ENCODE data around the gene SOCS1. TPM values are rescaled to one million over a fixed set of nuclear protein-coding genes. Genes with fewer than 3 reads are reported as not detected.

The SOCS1 gene
- total and polyA plus RNA-seq, 2 experiments from 2014 or later = 13.1 to 18.6 TPM

DNA sequence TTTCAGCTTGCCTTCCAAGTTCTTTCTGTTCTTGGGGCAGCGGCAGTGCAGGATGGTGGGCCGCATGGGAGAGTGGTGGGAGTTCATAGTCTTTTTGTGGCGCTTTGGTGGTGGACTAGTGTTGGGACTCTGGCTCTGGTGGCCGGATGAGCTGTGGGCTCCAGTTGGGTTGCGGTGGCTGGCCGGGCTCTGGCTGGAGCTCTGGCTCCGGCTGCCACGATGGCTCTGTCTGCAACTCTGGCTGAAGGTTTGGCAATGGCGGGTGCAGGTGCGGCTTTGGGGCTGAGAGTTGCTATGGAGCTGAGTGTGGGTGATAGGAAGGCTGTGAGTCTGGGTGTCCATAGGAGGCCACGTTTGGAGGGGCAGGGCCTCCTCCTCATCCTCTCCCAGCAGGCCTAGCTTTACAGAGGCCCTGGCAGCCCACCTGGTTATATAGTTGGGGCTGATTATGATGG lies 12.9 kb upstream of the SOCS1 start, which contains the start of gene TNP2:
TSS of gene TNP2 (minus strand) at position 405 of the 455 bp plus-strand sequence. CDS start at position 342, 63 bp downstream.
- H3K9me3 ChIP-seq (ENCODE audit: low read depth) = no peaks in the 10 kb centered on the region
- TF ChIP-seq EZH2phosphoT487 (IDR thresholded peaks at IDR 0.05; ENCODE audit: low read depth, severe bottlenecking, unreplicated experiment) = no peak
- TF ChIP-seq CTCF (IDR thresholded peaks at IDR 0.05; ENCODE audit: poor library complexity) = no peak
- no peak for TF ChIP-seq EZH2 (IDR thresholded peaks at IDR 0.05; ENCODE audit: borderline replicate concordance)
- no peaks in the 10 kb centered on the region for H3K79me2 ChIP-seq
- H3K9me2 ChIP-seq (replicated peaks; ENCODE audit: insufficient read depth) = no peaks in the 10 kb centered on the region
- H3K4me1 ChIP-seq (ENCODE audit: insufficient read depth) = peaks cover 7% of the 10 kb centered on the region
- over 99% methylated on average over 11 of the region's 11 CpGs for WGBS (ENCODE audit: low lambda C conversion rate, missing lambda C conversion rate)
- H3K36me3 ChIP-seq (replicated peaks; ENCODE audit: insufficient read depth, low read depth) = no peaks in the 10 kb centered on the region
- DNase-seq (ENCODE audit: low spot score) = no peak
- H3K27ac ChIP-seq = no peak within 1 kb of the TSS
- H4K20me1 ChIP-seq (ENCODE audit: insufficient read depth, poor library complexity, severe bottlenecking) = no peaks in the 10 kb centered on the region
- no peaks in the 10 kb centered on the region for H3K27me3 ChIP-seq
- H3K4me2 ChIP-seq = no peak within 1 kb of the TSS
- H3K4me3 ChIP-seq = no peak within 1 kb of the TSS
- H2AFZ ChIP-seq = no peak within 1 kb of the TSS

- H3K9me3 ChIP-seq (ENCODE audit: low read depth) = no peaks in the 10 kb centered on the region
- H3K36me3 ChIP-seq (replicated peaks; ENCODE audit: insufficient read depth, low read depth) = no peaks in the 10 kb centered on the region
- 96% methylated on average over 7 of the region's 7 CpGs for WGBS (ENCODE audit: low lambda C conversion rate, missing lambda C conversion rate)
- no peak overlapping the region for H3K4me2 ChIP-seq
- TF ChIP-seq EZH2 (IDR thresholded peaks at IDR 0.05; ENCODE audit: borderline replicate concordance) (no peak), CTCF (IDR thresholded peaks at IDR 0.05; ENCODE audit: poor library complexity) (no peak), EZH2phosphoT487 (IDR thresholded peaks at IDR 0.05; ENCODE audit: low read depth, severe bottlenecking, unreplicated experiment) (no peak)
- no peaks in the 10 kb centered on the region for H3K79me2 ChIP-seq
- no peaks in the 10 kb centered on the region for H3K4me1 ChIP-seq (ENCODE audit: insufficient read depth)
- no peak overlapping the region for H3K4me3 ChIP-seq
- H3K27ac ChIP-seq = no peak overlapping the region
- H4K20me1 ChIP-seq (ENCODE audit: insufficient read depth, poor library complexity, severe bottlenecking) = no peaks in the 10 kb centered on the region
- no peak overlapping the region for H2AFZ ChIP-seq
- no peaks in the 10 kb centered on the region for H3K27me3 ChIP-seq
- DNase-seq (ENCODE audit: low spot score) = no peak
- H3K9me2 ChIP-seq (replicated peaks; ENCODE audit: insufficient read depth) = no peaks in the 10 kb centered on the region
Observed at GRCh38 chr16:11265124-11265523, 9.1 kb upstream of the SOCS1 start.

- 79% methylated on average over 9 of the region's 9 CpGs for WGBS (ENCODE audit: low lambda C conversion rate, missing lambda C conversion rate)
Observed at GRCh38 chr16:11264155-11264832, 8.3 kb upstream of the SOCS1 start.

More at GRCh38 chr16:11264155-11264832, 8.3 kb upstream of the SOCS1 start:
- Histone ChIP-seq H3K79me2 (no peaks in the 10 kb centered on the region), H3K9me2 (replicated peaks; ENCODE audit: insufficient read depth) (no peaks in the 10 kb centered on the region), H2AFZ (no peak overlapping the region), H3K27ac (no peak overlapping the region), H4K20me1 (ENCODE audit: insufficient read depth, poor library complexity, severe bottlenecking) (no peaks in the 10 kb centered on the region), H3K4me1 (ENCODE audit: insufficient read depth) (no peaks in the 10 kb centered on the region), H3K36me3 (replicated peaks; ENCODE audit: insufficient read depth, low read depth) (no peaks in the 10 kb centered on the region), H3K27me3 (no peaks in the 10 kb centered on the region), H3K9me3 (ENCODE audit: low read depth) (no peaks in the 10 kb centered on the region), H3K4me3 (no peak overlapping the region), H3K4me2 (no peak overlapping the region)
- TF ChIP-seq EZH2phosphoT487 (IDR thresholded peaks at IDR 0.05; ENCODE audit: low read depth, severe bottlenecking, unreplicated experiment) (no peak), EZH2 (IDR thresholded peaks at IDR 0.05; ENCODE audit: borderline replicate concordance) (no peak), CTCF (IDR thresholded peaks at IDR 0.05; ENCODE audit: poor library complexity) (no peak)
- DNase-seq (ENCODE audit: low spot score) = no peak
